Epithelial cell of prostate (primary cell): Measurements from ENCODE around the gene CAMSAP2.

ENCODE experiments used
- DNase-seq: peaks from one replicate; pipeline ENCODE4 v3.0.0-alpha.2; 2011; ENCODE audit warnings: low read depth, low spot score
- H3K27ac ChIP-seq: fragments of 450-650 bp; 2 replicates; pipeline ENCODE4 v1.5.1; 2017; ENCODE audit warnings: mild to moderate bottlenecking

The CAMSAP2 gene

GRCh38 chr1:200909757-200910239 is 171.1 kb downstream of the CAMSAP2 start:
- DNase-seq: no peak
- H3K27ac ChIP-seq: no peak overlapping the region
